Thymus (tissue), 11 donors: ENCODE data around the gene VWA5B2. TPM values are rescaled to one million over a fixed set of nuclear protein-coding genes. Genes with fewer than 3 reads are reported as not detected.

Experiments
- DNase-seq, 9 donors: peaks; one replicate each; pipeline ENCODE4 v3.0.0-alpha.2; 2013; ENCODE audit warnings: low spot score in 9 of 9, low read depth in 6 of 9, missing footprints in 1 of 9
- H3K27ac ChIP-seq, 2 donors: one replicate each; pipeline ENCODE4 v1.5.1; 2013; ENCODE audit warnings: control low read depth in 1 of 2, low read depth in 1 of 2, low read length in 1 of 2, mild to moderate bottlenecking in 1 of 2, moderate library complexity in 1 of 2
- H3K27me3 ChIP-seq, 2 donors: one replicate each; pipeline ENCODE4 v1.5.1; 2013; ENCODE audit warnings: low read length in 1 of 2; ENCODE audit not compliant: control insufficient read depth in 2 of 2, insufficient read depth in 1 of 2
- H3K36me3 ChIP-seq, 2 donors: one replicate each; pipeline ENCODE4 v1.5.1; 2013; ENCODE audit warnings: low read length in 1 of 2, mild to moderate bottlenecking in 1 of 2, moderate library complexity in 1 of 2; ENCODE audit not compliant: control insufficient read depth in 2 of 2, insufficient read depth in 2 of 2
- H3K4me1 ChIP-seq, 2 donors: one replicate each; pipeline ENCODE4 v1.5.1; 2013; ENCODE audit warnings: low read length in 2 of 2; ENCODE audit not compliant: control insufficient read depth in 2 of 2, insufficient read depth in 2 of 2
- H3K4me3 ChIP-seq, 2 donors: one replicate each; pipeline ENCODE4 v1.5.1; 2013; ENCODE audit warnings: low read length in 2 of 2, control low read depth in 1 of 2, mild to moderate bottlenecking in 1 of 2
- H3K9me3 ChIP-seq, 2 donors: one replicate each; pipeline ENCODE4 v1.5.1; 2013; ENCODE audit warnings: low read length in 1 of 2, mild to moderate bottlenecking in 1 of 2; ENCODE audit not compliant: control insufficient read depth in 2 of 2, insufficient read depth in 1 of 2
- WGBS: extraction: QIAGEN DNeasy Blood & Tissue Kit; methylation state at CpG from one replicate; pipeline ENCODE4 v1.1.7; 2013; 5-methylcytosine and 5-hydroxymethylcytosine counted together
- polyA plus RNA-seq: library from polyadenylated mRNA; stranded (reverse); fragments of 200-250 nt; gene quantifications from one replicate; pipeline ENCODE4 v1.2.3, GENCODE V29; 2013
- total RNA-seq: library from RNA; stranded (reverse); fragments of 120-200 nt; gene quantifications from one replicate; pipeline ENCODE4 v1.2.4, GENCODE V29; 2013
- donor health status: healthy.

VWA5B2 gene
- total and polyA plus RNA-seq, 2 donors: 0.05 to 0.23 TPM

DNA sequence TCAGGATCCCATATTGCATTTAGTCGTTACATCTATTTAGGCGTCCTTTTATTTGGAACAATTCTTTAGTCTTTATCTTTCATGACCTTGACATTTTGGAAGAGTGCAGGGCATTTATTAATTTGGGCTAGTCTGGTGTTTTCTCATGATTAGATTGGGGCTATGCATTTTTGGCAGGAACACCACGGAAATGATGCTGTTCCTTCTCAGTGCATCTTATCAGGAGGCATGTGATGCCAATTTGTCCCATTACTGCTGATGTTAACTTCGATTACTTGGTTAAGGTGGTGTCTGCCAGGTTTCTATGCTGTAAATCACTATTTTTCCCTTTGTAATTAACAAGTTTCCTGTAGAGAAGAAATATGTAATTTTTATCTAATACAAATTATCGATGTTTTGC, 18.1 kb upstream of the VWA5B2 start:
- Histone ChIP-seq H3K4me1 (no peaks in the 10 kb centered on the region), H3K27me3 (peaks cover 0 to 13% of the 10 kb centered on the region in 2 donors), H3K36me3 (no peaks in the 10 kb centered on the region), H3K9me3 (no peaks in the 10 kb centered on the region), H3K4me3 (no peak overlapping the region), H3K27ac (no peak overlapping the region)
- no peak for DNase-seq
- 92% methylated on average over 5 of the region's 5 CpGs for WGBS

DNA sequence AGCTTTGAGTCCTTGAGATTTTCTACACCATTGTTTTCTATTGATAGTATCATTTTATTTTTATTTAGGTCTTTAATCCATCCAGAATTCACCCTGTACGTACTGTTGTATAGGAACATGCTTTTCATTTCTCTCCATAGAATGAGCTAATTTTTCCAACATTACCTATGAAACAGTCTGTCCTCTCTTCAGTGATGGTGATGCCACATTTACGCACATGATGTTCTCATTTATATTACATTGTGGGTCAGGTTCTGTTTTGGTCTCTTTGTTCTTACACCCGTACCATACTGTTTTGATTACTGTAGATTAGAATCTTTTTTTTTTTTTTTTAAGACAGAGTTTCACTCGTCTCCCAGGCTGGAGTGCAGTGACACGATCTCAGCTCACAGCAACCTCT, 17.7 kb upstream of the VWA5B2 start:
- Histone ChIP-seq H3K4me3 (no peak overlapping the region), H3K27ac (no peak overlapping the region), H3K36me3 (no peaks in the 10 kb centered on the region), H3K27me3 (peaks cover 0 to 10% of the 10 kb centered on the region in 2 donors), H3K9me3 (no peaks in the 10 kb centered on the region), H3K4me1 (no peaks in the 10 kb centered on the region)
- no peak for DNase-seq
- WGBS: 88% methylated on average over 5 of the region's 5 CpGs

DNA sequence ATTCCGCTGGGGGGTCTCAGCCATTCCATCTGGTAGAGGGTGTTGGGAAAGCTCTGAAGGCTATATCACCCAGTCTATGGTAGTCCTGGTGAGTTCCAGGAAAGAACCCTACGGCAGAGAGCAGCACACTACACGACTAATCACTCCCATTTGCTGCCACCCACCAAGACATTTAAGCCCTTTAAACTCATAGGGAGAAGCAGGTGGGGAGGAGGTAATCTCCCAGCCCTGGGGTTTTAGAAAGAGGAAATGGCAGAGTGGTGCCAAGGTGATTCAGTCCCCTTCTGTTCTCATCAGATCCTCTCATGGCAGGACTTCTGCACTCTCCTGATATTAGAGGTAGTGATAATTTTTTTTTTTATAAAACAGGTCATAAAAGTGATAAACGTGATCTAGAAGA, 10.6 kb upstream of the VWA5B2 start:
- no peak for DNase-seq
- H3K27me3 ChIP-seq: peaks cover 0 to 9% of the 10 kb centered on the region in 2 donors
- H3K27ac ChIP-seq: no peak overlapping the region
- no peaks in the 10 kb centered on the region for H3K4me1 ChIP-seq
- no peak overlapping the region for H3K4me3 ChIP-seq
- H3K36me3 ChIP-seq: no peaks in the 10 kb centered on the region
- no peaks in the 10 kb centered on the region for H3K9me3 ChIP-seq
- WGBS: 58% methylated on average over 4 of the region's 4 CpGs

DNA sequence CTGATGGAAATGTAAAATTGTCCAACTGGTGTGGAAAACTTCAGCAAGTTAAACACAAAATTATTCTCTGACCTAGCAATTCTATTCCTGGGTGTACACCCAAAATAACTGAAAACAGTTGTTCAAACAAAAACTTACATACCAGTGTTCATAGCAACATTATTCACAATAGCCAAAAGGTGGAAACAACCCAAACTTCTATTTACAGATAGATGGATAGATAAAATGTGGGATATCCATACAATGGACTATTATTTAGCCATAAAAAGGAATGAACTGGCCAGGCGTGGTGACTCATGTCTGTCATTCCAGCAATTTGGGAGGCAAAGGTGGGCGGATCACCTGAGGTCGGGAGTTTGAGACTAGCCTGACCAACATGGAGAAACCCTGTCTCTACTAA, 6.9 kb upstream of the VWA5B2 start:
- Histone ChIP-seq H3K4me3 (no peak overlapping the region), H3K4me1 (no peaks in the 10 kb centered on the region), H3K36me3 (no peaks in the 10 kb centered on the region), H3K9me3 (no peaks in the 10 kb centered on the region), H3K27me3 (peaks cover 6 to 31% of the 10 kb centered on the region in 2 donors), H3K27ac (no peak overlapping the region)
- WGBS: 90% methylated on average over 3 of the region's 3 CpGs
- no peak for DNase-seq

DNA sequence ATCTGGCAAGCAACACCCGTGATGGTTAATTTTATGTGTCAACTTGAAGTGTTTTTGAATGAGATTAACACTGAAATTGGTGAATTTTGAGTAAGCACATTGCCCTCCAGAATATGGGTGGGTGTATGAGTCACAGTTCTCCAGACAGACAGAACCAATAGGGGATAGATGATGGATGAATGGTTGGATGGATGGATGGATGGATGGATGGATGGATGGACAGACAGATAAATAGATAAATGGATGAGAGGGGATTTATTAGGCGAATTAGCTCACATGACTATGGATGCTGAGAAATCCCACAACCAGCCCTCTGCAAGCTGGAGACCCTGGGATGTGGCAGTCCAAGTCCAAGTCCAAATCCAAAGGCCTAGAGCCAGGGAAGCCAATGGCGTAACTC, 5.4 kb upstream of the VWA5B2 start:
- no peaks in the 10 kb centered on the region for H3K4me1 ChIP-seq
- H3K27ac ChIP-seq: no peak overlapping the region
- DNase-seq: no peak
- no peaks in the 10 kb centered on the region for H3K36me3 ChIP-seq
- no peaks in the 10 kb centered on the region for H3K9me3 ChIP-seq
- no peak overlapping the region for H3K4me3 ChIP-seq
- peaks cover 19 to 40% of the 10 kb centered on the region in 2 donors for H3K27me3 ChIP-seq
- 90% methylated on average over 3 of the region's 3 CpGs for WGBS

DNA sequence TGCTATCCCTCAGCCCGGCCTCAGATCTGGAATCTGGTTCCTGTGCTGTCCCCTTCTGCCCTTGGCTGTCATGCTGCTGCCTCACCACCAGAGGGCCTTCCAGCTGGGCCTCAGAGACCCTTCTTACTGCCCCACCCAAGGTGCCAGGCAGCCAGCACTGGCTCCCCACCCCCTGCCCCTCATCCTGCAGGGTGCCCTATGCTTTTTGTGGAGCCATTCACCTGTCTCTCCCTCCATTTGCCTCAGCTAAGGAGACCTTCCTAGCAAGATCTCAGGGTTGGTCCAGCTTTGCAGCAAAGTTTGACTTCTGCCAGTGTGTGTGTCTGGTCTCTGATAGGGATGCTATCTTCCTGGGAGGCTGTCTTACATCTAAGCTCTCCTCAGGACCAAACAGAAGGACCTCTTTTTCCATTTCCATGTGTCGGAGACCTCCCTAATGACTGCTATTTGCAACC, 1.9 kb upstream of the VWA5B2 start:
- WGBS: 52% methylated on average over 2 of the region's 2 CpGs
- Histone ChIP-seq H3K27me3 (peaks cover 52 to 73% of the 10 kb centered on the region in 2 donors), H3K4me1 (peaks cover 4 to 7% of the 10 kb centered on the region in 2 donors)

DNA sequence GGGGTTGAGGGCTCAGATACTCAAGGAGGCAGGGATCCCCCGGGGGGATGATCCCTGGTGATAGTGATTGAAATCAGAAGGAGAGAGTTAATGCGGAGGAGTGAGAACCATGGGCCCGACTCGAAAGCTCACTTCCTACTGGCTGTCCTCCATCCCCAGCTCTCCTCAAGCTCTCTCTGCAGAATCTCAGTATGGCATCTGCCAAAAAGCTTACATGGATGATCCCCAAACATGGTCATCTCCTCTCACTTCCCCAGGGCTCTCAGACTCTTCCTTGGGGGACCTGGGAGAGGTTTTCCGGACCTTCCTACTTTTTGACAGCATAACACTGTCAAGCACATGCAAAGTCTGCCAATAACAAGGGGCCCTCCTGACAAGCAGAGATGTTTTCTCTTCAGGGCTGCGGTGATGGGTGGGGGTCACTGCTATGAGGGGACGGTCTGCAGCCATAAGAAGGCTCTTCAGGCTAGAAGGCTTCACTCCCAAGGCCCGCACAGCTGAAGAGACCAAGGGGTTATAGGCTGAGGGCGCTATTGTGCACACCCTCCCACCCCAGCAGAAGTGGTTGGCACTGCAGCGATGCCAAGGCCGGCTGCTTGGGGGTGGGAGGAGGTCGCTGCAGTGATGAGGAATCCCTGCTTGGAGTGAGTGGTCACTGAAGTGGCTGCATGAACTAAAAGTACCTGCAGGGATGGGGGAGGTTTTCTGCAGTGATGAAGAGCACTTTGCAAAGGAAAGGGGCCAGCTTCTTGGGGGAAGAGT, 828 bp upstream of the VWA5B2 start:
- no peaks in the 10 kb centered on the region for H3K36me3 ChIP-seq
- WGBS: 44% methylated on average over 12 of the region's 12 CpGs
- H3K4me3 ChIP-seq: no peak overlapping the region
- peaks cover 61 to 82% of the 10 kb centered on the region in 2 donors for H3K27me3 ChIP-seq
- H3K27ac ChIP-seq: no peak overlapping the region
- H3K4me1 ChIP-seq: peaks cover 4 to 7% of the 10 kb centered on the region in 2 donors
- peaks cover 0 to 4% of the 10 kb centered on the region in 2 donors for H3K9me3 ChIP-seq
- DNase-seq: no peak

More for the DNA sequence above, 1.9 kb upstream of the VWA5B2 start:
- no peak overlapping the region for H3K4me3 ChIP-seq
- peak in 4 of 9 donors; percentile 15 to 49 (median 34) for DNase-seq
- no peak overlapping the region for H3K27ac ChIP-seq
- H3K9me3 ChIP-seq: peaks cover 0 to 4% of the 10 kb centered on the region in 2 donors
- H3K36me3 ChIP-seq: no peaks in the 10 kb centered on the region

DNA sequence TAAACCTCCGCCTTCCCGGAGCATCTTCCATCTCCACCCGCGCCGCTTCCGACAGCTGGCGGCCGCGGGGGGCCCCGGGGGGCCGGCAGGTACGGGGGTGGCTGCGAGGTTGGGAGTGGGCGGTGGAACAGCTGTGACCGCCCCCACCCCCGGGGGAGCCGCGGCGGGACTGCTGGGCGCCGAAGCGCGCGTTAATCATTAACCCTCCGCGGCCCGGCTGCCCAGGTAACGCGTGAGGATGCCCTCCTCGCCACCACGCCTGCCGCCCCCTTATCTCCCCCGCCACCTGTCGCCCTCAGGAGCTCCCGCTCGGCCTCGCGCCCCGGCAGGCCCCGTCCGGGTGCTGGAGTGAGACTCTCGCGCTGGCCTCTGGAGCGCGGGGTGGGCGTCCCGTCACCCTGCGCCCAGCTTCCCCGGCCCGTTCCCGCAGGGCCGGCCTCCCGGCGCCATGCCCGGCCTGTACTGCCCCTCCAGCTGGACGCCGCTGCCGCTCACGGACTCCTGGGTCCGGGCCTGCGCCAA, 757 bp downstream of the VWA5B2 start:
- no peak for DNase-seq
- Histone ChIP-seq H3K27ac (no peak overlapping the region), H3K36me3 (no peaks in the 10 kb centered on the region), H3K4me1 (peaks cover 4 to 7% of the 10 kb centered on the region in 2 donors), H3K27me3 (peaks cover 61 to 90% of the 10 kb centered on the region in 2 donors), H3K4me3 (peak overlapping the region; percentile 16 to 44), H3K9me3 (peaks cover 0 to 4% of the 10 kb centered on the region in 2 donors)
- 1% methylated on average over 61 of the region's 61 CpGs for WGBS
